ENCODE results near the gene SIGLEC10. TPM values are rescaled to one million over a fixed set of nuclear protein-coding genes. Genes with fewer than 3 reads are reported as not detected.

The SIGLEC10 gene
- total and polyA plus RNA-seq, 9 of the 15 experiments (the other 6 are each of a cell fraction or from before 2014, with no cell fraction given) = 0.10 to 1.8 (median 0.82) TPM

DNA sequence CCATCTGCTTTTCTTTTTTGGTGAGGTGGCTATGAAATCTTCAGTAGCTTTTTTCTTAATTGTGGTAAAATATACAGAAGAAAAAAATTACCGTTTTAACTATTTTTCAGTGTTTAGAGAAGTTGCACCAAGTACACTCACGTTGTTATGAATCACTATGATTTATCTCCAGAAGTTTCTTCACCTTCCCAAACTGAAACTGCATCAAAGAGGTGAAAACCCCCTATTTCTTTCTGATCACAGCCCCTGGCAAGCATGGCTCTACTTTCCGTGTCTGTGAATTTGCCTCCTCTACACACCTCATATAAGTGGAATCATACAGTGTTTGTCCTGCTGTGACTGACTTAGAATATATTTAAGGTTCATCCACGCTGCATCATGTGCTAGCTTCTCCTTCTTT, 15.6 kb upstream of the SIGLEC10 start:
- Histone ChIP-seq H3K36me3 (ENCODE audit: control insufficient read depth, insufficient read depth, low read length) (no peaks in the 10 kb centered on the region), H3K9ac (ENCODE audit: insufficient read depth in 1 of 2, low read depth in 2 of 2, low read length in 2 of 2) (no peak overlapping the region), H3K79me2 (ENCODE audit: control insufficient read depth, insufficient read depth, low read length) (no peaks in the 10 kb centered on the region), H3K27me3 (ENCODE audit: control insufficient read depth in 2 of 2, insufficient read depth in 2 of 2, low read length in 2 of 2) (no peaks in the 10 kb centered on the region), H3K27ac (ENCODE audit: extremely low read depth, low read depth, low read length) (no peak overlapping the region), H3K4me2 (ENCODE audit: insufficient read depth, low read length) (no peak overlapping the region), H3K4me3 (no peak overlapping the region), H2AFZ (ENCODE audit: low read depth, low read length) (no peak overlapping the region), H3K9me1 (ENCODE audit: control insufficient read depth, insufficient read depth, low read length) (no peaks in the 10 kb centered on the region), H3K9me3 (replicated peaks; ENCODE audit: control insufficient read depth, insufficient read depth, low read depth, low read length) (no peaks in the 10 kb centered on the region; the same call in 1 of the 2 replicates), H4K20me1 (replicated peaks; ENCODE audit: control insufficient read depth, insufficient read depth, low read length) (no peaks in the 10 kb centered on the region), H3K4me1 (replicated peaks in 1 of 2; ENCODE audit: control insufficient read depth in 2 of 2, insufficient read depth in 2 of 2, low read length in 2 of 2) (no peaks in the 10 kb centered on the region)
- ATAC-seq = no peak
- WGBS (ENCODE audit: insufficient coverage, low coverage, missing lambda C conversion rate) = 36% methylated on average over 4 of the region's 4 CpGs
- BruUV-seq (replicated peaks) = no TSS peak
- CTCF ChIA-PET (ENCODE audit: low intra/inter-chr PET ratio) = no interaction called here
- DNase-seq (ENCODE audit: extremely low read depth in 1 of 4, low spot score in 3 of 4) = no peak
- in situ Hi-C loops (cut with MboI) (no loop called here), intact Hi-C loops (cut with micrococcal nuclease) (no loop called here)
- POLR2A ChIA-PET = no interaction called here
- FAIRE-seq = no peak
- TF ChIP-seq PURB (CRISPR knock-in tag; IDR thresholded peaks at IDR 0.05; ENCODE audit: low read depth) = no peak
- no peak for TF ChIP-seq BMI1 (IDR thresholded peaks at IDR 0.05; ENCODE audit: low read length)
- no peak for TF ChIP-seq ESRRB (CRISPR knock-in tag; IDR thresholded peaks at IDR 0.05; ENCODE audit: borderline replicate concordance)
- TF ChIP-seq STAT5B (CRISPR knock-in tag; IDR thresholded peaks at IDR 0.05) = no peak
- TF ChIP-seq HDAC6 (IDR thresholded peaks at IDR 0.05; ENCODE audit: low read depth, low read length) = no peak
- TF ChIP-seq NR2F6 (CRISPR knock-in tag; IDR thresholded peaks at IDR 0.05) = no peak
- no peak for TF ChIP-seq ATF3 (IDR thresholded peaks at IDR 0.05)
- TF ChIP-seq ATF3 (CRISPR knock-in tag; conservative IDR thresholded peaks at IDR 0.05) = no peak
- no peak for TF ChIP-seq TEAD1 (CRISPR knock-in tag; IDR thresholded peaks at IDR 0.05)
- no peak for TF ChIP-seq BRD4 (IDR thresholded peaks at IDR 0.05)
- TF ChIP-seq, protein P1, sequence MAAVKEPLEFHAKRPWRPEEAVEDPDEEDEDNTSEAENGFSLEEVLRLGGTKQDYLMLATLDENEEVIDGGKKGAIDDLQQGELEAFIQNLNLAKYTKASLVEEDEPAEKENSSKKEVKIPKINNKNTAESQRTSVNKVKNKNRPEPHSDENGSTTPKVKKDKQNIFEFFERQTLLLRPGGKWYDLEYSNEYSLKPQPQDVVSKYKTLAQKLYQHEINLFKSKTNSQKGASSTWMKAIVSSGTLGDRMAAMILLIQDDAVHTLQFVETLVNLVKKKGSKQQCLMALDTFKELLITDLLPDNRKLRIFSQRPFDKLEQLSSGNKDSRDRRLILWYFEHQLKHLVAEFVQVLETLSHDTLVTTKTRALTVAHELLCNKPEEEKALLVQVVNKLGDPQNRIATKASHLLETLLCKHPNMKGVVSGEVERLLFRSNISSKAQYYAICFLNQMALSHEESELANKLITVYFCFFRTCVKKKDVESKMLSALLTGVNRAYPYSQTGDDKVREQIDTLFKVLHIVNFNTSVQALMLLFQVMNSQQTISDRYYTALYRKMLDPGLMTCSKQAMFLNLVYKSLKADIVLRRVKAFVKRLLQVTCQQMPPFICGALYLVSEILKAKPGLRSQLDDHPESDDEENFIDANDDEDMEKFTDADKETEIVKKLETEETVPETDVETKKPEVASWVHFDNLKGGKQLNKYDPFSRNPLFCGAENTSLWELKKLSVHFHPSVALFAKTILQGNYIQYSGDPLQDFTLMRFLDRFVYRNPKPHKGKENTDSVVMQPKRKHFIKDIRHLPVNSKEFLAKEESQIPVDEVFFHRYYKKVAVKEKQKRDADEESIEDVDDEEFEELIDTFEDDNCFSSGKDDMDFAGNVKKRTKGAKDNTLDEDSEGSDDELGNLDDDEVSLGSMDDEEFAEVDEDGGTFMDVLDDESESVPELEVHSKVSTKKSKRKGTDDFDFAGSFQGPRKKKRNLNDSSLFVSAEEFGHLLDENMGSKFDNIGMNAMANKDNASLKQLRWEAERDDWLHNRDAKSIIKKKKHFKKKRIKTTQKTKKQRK (IDR thresholded peaks at IDR 0.05; ENCODE audit: borderline replicate concordance, low read depth, low read length) = no peak
- no peak for TF ChIP-seq U2AF2 (optimal IDR thresholded peaks at IDR 0.05; ENCODE audit: low read depth, low read length)
- no peak for TF ChIP-seq MCM7 (IDR thresholded peaks at IDR 0.05)

All from K562 (cell line).